IPS-NIHi7 (cell line): ENCODE measurements around the gene HRNR.

Source experiments
- DNase-seq: peaks from one replicate; pipeline ENCODE4 v3.0.0; 2012; ENCODE audit warnings: mixed read lengths; ENCODE audit errors: extremely low spot score

HRNR gene

DNA sequence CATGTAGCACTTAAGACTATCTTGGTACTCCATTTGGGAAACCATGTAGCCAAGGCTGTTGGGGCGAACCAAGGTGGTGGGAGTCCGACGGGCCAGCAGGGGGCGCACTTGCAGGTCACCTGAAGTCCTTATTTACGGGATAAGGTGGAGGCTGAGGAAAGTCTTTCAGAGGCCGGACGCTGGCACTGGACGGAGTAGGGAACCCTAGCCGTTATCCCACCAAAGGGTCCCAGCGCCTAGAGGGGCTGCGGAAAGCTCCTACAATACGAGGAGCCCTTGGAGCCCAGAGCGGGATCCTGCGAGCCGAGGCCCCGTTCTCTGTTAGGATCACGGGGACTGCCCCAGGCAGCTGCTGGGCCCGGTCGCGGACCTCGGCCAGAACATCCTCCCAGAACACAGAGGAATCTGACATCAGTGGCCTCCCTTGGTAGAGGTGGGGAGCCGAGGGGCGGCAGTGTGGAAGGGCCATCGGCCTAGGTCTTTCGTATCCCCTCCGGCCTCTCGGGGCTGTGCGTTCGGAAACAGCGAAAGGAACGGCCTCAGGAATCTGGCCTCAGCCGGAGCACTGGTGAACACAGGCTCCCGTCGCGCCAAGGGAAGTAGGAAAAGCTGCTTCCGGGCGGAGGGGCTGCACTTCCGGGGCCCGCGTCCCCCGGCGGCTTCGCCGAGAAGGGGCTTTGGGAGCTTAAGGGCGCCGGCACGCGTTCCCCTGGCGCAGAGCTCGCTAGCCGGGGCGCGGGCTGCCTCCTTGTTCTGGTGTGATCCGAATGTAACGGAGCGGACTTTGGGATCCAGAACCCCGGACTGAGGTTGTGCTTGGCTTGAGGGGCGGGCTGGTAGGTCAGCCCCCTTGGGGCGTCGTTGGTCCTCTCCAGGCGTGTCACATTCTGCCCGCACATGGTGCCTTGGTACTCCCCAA, 35.1 kb downstream of the HRNR start:
- peak; percentile 21 for DNase-seq

DNA sequence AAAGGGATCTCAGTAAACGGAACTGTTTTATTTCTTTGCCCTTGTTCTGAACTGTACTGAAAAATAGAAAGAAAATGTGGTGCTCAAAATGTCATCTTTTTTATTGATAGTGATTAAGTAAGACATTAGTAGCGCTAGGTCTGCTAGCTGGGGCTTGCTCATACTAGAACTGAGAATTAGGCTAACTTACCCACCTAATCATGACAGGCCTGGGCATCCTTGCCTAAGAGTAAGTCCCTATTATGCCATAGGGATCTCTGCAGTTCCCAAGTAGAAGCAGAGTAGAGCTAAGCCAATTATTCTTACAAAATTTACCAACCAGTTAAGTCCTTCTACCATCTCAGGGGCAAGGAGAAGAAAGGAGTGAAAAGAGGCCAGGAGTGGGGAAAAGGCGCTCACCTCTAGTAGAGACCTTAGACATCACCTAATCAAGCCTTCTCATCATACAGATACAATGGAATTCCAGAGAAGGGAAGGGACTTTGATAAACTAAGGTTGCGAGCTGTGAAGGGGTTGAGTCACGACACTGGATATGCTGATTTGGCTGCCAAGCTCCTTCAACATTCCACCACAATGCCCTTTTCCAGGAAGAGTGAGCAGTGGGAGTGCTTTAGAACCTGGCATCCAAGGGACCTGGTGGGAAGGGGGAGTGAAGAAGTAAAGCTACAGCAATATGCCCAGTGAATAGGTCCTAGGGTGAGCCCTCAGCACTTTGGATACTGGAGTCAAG, 37.3 kb downstream of the HRNR start:
- no peak for DNase-seq

DNA sequence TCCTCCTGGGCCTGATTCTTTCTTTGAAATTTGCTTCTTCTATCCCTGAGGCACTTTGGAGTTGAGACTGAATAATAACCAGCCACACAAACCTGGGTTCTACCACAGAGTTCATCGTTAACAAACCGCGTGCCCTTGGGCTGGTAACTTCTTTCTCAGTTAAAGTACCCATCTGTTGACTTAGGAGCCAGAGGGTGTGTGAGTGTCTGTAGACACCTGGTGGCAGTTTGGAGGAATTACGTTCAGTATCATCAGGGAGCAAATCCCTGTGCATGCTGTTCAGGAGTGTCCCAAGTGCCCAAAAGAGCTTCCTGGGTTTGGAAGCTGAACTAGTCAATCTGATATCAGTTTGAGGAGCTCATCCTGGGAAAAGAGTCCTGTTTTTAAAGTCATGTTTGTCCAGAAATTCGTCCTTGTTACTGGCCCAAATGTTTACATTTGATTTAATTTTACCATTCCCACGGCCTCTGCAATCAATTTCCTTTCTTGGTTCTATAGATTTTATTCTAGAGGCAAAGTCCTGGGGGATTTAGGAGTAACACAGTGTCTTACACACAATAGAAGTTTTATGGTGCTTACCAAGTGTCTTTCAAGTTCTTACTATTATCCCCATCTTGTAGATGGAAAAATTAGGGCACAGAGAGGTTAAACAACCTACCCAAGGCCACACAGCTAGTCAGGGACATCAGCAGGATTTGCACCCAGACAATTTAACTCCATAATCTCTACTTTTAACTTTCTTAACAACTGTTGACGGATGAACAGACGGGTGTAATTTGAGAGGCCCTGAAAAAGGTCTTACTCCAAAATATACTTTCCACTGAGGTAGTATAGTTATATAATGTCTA, 38.2 kb downstream of the HRNR start:
- DNase-seq, result peak; percentile 57

DNA sequence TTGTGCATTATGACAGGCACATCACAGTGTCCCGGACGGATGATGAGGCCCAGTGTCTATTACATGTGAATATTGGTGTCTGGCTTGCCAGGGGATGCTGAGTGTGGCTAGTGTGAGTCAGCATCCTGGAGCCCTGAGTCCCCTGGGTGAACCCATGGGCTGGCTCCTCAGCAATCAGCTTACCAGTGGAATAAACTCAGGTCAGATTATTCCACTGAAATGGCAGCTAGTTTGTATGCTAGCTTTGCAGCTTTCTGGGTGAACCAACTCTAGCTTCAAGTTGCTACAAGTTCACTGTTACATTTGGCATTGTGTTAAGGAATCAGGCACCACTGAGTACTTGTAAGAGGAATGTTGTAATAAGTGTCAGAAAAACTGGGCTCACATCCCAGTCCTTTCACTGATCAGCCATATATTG, 41.0 kb downstream of the HRNR start:
- DNase-seq, result no peak

DNA sequence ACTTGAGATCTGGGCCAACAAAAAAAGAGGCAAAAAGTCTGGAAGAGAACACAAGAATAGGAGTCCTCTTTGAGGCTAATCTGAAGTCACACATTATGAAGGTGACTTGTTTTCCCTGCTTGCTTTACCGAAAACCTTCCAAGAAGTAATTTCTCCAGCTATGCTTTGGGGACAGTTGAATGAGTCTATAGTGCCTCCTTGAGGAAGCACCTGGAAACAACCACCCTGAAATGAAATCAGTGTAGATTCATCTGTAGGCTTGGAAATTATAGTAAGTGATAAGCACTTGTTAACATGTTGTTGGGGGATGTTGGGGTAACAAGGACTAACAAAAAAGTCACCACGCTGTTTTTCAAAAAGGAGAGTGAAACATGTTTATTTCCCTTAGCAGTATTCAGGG, 41.6 kb downstream of the HRNR start:
- no peak for DNase-seq

DNA sequence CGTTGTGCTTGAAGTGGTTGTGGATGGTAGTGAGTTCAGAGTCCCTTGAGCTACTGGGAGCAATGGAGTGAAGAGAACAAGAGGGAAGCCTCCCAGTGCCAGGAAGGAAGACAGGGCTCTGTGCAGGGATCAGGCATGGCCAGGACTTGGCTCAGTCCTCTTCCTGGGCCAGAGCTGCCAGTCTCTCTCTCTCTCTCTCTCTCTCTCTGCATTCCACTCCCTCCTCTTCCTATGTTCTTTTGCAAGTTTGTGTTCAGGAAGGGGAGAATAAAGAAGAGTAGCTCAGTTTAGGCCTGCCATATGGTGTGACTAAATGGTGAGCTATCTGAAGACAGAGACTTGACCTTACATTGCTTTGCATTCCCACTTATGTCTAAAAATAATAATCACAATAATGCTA, 44.4 kb downstream of the HRNR start:
- DNase-seq, result no peak

DNA sequence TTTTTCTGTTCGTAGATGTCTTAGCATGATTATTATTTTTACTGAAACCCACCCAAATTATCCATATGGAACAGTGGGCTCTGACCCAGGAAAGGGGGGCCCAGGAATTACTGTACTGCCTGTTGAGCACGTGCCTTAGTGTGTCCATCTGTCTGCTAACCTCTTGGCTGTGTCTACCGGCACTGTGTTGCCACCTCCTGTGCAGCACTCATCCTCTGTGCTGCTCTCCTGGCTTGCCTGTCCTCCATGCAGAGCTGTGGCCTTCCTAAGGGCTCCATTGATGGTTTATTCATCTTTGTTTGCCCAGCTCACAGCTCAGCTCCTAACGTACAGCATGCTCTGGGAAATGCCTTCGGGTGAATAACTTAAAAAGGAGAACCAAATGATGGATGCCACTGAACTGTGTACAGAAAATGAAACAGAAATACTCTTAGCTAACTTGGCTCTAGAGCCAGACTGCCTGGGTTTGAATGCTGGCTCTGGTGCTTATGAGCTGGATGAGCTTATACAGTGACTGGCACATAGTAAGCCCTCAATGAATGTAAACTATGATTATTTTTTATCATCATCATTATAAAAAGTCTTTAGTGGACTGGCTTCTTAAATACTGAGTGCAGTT, 53.6 kb downstream of the HRNR start:
- no peak for DNase-seq

DNA sequence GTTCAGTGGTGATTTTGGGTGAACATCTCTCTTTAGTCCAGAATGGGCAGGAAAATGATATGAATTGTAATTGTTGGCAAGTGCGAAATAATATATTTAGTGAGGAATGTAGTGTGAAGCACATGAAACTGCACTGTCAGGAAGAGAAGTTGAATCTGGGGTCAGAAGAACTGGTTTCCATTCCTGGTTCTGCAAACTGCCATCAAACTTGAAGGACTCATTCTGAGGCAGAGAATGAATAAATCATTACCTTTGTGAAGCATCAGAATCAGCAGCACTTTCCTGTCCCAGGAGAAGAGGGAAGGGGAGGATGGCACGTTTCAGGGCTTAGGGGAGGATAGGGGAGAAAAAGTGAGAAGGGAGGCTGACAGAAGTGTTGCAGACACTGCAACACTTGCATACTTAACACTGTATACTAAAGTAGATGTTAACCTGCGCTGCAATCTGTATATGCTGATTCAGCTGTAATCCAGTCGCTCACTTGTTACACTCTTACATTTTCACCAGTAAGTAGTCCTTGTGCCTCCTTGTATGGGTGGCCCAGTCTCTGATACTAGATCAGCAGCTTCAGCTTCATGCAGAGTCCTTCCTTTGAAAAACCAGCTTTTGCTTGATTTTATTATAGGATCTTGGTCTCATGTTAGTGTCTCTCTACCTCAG, 54.5 kb downstream of the HRNR start:
- DNase-seq, result no peak

DNA sequence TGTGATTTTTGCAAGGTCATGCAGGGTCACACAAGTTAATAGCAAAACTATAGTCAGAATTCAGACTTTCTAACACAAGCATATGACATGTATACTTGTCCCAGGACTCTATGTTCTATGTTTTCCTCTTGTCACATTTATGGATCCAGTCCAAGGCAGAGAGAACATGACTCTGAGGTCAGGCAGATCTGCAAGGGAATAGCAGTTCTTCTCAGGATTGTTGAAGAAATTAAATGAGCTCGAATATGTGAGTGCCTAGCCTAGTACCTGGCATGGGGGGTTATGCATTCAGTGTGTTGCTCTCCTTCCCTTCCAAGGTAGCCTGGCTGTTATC, 55.5 kb downstream of the HRNR start:
- no peak for DNase-seq

DNA sequence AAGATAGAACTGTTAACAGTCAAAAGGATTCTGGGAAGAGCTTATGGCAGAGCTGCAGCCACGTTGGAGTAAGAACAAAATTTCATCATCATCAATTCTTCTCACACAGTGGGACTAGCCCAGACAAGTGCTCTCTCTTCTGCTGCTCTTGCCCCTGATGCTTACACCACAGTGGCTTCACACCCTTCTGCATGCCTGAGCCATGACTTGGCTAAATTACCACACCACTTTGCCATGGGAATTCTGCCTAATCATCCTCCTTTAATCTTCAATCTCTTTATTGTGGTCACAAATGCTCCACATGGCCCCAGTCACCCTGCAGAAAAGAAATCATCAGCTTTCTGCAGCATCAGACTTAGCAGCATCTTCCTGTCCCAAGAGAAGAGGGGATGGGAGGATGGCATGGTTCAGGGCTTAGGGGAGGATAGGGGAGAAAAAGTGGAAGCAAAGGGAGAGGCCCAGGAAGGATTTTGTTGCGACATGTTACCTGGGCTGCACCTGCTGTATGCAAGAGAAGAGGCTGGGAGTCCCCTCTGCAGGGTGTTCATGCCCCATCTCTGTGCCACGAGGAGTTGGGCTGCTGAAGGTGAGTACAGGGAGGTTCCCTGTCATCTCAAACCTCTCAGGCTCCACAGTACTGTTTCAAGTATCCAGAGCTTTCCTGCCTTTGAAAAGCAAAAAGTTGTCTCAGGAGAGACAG, 56.0 kb downstream of the HRNR start:
- no peak for DNase-seq

DNA sequence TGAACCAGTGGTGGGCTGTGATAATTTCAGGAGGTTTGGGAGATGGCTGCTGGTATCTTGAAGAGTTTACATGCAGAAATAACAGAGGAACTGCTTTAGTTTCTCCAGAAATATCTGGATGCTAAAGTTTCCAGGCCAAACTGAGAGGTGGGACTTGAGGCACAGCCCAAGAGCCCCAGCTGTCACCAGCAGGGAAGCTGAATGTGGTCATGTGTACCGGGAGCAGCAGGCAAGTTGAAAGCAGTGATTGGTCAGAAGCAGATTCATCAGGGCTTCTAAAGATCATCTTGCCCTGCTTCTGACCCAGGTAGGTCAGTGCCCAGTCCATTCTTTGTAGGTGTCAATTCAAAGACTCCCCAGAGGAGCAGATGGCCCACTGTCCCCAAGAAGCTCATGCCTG, 57.0 kb downstream of the HRNR start:
- DNase-seq, result no peak

DNA sequence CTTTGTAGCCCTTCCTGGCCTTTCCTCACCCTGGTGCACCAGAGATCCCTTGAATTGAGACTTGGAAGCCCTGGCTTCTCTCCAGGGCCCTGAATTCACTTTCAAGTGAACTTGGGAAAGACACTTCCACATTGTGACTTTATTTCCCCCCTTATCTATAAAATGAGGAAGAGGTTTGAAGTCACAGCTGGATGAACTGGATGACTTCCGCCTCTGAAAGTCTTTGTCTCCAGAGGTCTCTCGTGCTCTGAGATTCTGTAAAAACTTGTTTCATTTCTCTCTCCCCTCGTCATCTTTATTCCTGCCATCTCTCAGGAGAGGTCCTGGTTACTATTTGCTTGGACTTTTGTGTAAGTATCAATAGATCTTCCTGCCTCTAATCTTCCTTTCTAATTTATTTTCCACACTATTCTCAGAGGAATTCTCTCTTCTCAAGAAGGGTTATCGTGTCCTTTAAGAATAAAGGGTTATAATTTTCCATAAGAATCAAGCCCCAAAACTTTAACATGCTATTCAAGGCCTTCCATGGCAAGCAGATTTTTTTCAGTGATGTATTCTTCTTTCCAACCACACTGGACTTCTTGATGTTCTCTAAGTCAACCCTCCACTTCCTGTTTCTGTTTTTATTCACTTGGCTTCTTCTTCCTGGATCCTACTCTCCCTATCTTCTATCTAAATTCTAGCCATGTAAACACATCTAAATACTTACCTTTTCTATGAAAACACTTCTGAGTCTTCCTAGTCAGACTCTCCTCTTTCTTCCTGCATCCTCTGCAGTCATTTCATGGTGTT, 58.5 kb downstream of the HRNR start:
- no peak for DNase-seq

DNA sequence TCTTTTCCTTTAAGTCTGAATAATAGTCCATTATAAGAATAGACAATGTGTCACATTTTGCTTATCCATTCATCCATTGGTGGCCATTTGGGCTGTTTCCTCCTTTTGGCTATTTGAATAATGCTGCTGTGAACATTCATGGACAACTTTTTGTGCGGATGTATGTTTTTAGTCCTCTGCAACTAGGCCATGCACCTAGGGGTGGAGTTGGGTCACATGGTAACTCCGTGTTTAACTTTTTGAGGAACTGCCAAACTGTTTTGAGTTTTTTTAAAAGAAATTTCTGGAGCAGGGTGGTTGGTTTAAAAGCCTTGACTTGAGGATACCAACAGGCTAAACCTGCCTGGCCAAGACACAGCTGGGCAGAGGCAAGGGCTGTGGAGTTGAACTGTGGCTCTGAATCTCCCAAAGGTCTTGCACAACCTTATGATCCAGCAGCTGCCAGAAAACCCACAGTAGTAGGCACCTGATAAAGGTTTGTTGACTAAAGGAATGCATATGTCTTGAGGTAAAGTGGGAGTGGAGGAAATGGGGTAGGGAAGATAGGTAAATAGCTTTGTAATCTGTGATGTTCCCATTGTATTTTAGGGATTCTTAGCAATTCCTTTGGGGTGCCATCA, 59.4 kb downstream of the HRNR start:
- no peak for DNase-seq

DNA sequence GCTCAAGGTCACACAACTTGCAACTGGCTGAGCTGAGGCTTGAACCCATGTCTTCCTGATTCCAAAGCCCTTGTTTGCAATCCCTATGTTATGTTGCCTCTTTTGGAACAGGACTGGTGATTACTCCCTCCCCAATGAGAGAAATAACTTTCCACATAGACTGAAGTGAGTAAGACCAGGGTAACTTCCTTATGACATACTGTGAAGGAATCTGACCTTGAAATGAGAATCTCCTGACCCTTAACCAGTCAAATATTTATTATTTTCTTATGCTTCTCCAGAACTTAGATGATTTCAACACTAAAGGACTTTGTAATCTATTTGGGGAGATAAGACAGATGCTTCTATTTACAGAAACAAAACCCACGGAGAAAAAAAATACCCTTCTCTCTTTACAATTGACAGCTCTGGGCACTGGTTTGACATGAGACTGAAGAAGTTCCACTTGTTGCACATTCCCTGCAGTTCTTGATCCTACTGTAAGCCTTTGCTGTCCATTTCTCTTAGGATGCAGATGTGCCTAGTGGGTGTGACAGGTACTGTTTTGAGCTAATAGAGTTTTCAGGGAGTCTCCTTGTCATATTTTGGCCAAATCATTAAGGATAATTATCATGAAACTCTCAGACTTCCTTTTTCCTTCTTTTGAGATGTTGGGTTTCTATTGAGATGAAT, 61.1 kb downstream of the HRNR start:
- DNase-seq, result no peak
